H1 (cell line): Measurements from ENCODE around the gene DMBX1. TPM values are rescaled to one million over a fixed set of nuclear protein-coding genes. Genes with fewer than 3 reads are reported as not detected.

ENCODE experiments used
- CTCF ChIA-PET: fragments of 300-600 bp; sonication (Branson Sonifier 250); formaldehyde crosslinking; loops from one replicate; lab custom pipeline; 2021; ENCODE audit not compliant: partially characterized antibody; lab: Charles Lee
- POLR2A ChIA-PET: fragments of 300-600 bp; sonication (Branson Sonifier 250); formaldehyde crosslinking; loops from one replicate; lab custom pipeline; 2021; ENCODE audit warnings: inconsistent platforms; ENCODE audit not compliant: partially characterized antibody; lab: Charles Lee
- DNase-seq, 2 experiments: peaks; one replicate each; pipeline versions ENCODE4 v3.0.0 to v3.0.0-alpha.2; 2010 to 2022; ENCODE audit warnings: low spot score in 2 of 2, low read depth in 1 of 2, mixed read lengths in 1 of 2
- FAIRE-seq: peaks from 2 replicates; lab custom pipeline; 2011; peaks lifted over from hg19 to GRCh38; lab: Jason Lieb, UNC
- H2AFZ ChIP-seq: 2 replicates; pipeline ENCODE4 v1.8.1; 2012; ENCODE audit warnings: low read length, inconsistent platforms
- H2AK5ac ChIP-seq: 2 replicates; pipeline ENCODE4 v1.6.1; 2013; ENCODE audit warnings: low read depth, low read length
- H2BK120ac ChIP-seq: replicated peaks from 2 replicates; pipeline ENCODE3; 2013; ENCODE audit warnings: low read depth, low read length, inconsistent platforms
- H2BK12ac ChIP-seq: 2 replicates; pipeline ENCODE4 v1.6.1; 2013; ENCODE audit warnings: low read depth, low read length
- H2BK15ac ChIP-seq: 2 replicates; pipeline ENCODE4 v1.6.1; 2013; ENCODE audit warnings: low read length
- H2BK20ac ChIP-seq: 2 replicates; pipeline ENCODE4 v1.6.1; 2013; ENCODE audit warnings: low read length
- H2BK5ac ChIP-seq: 2 replicates; pipeline ENCODE4 v1.6.1; 2013; ENCODE audit warnings: low read depth, low read length
- H3K14ac ChIP-seq: 2 replicates; pipeline ENCODE4 v1.6.1; 2013; ENCODE audit warnings: inconsistent platforms; ENCODE audit not compliant: insufficient read length
- H3K18ac ChIP-seq: 2 replicates; pipeline ENCODE4 v1.6.1; 2013; ENCODE audit warnings: low read length; ENCODE audit errors: extremely low read depth
- H3K23ac ChIP-seq: 2 replicates; pipeline ENCODE4 v1.6.1; 2013; ENCODE audit warnings: inconsistent platforms; ENCODE audit not compliant: insufficient read length
- H3K23me2 ChIP-seq: 2 replicates; pipeline ENCODE4 v1.6.1; 2013; ENCODE audit warnings: low read depth, low read length
- H3K27ac ChIP-seq: 2 replicates; pipeline ENCODE4 v1.6.1; 2011; ENCODE audit warnings: low read depth, low read length, inconsistent platforms
- H3K27me3 ChIP-seq, 4 experiments: replicated peaks in 1 of 4; 1 replicate in 1 of 4; 2 replicates in 3 of 4; pipeline versions ENCODE4 v1.6.1 to v1.8.1; 2011 to 2013; ENCODE audit warnings: low read length in 3 of 4, mild to moderate bottlenecking in 3 of 4, inconsistent platforms in 2 of 4, mixed read lengths in 2 of 4, moderate library complexity in 1 of 4; ENCODE audit not compliant: control insufficient read depth in 3 of 4, insufficient read depth in 3 of 4; ENCODE audit errors: extremely low read depth in 1 of 4
- H3K36me3 ChIP-seq, 4 experiments: 2 replicates each; pipeline versions ENCODE4 v1.6.1 to v1.8.1; 2011 to 2013; ENCODE audit warnings: mild to moderate bottlenecking in 4 of 4, low read length in 3 of 4, moderate library complexity in 2 of 4, control low read depth in 1 of 4, inconsistent platforms in 1 of 4; ENCODE audit not compliant: insufficient read depth in 4 of 4, control insufficient read depth in 2 of 4
- H3K4ac ChIP-seq: replicated peaks from 2 replicates; pipeline ENCODE3; 2013; ENCODE audit warnings: low read length, low read depth, mixed read lengths, inconsistent platforms; ENCODE audit not compliant: insufficient read length
- H3K4me1 ChIP-seq, 4 experiments: replicated peaks in 1 of 4; 1 replicate in 1 of 4; 2 replicates in 3 of 4; pipeline versions ENCODE4 v1.6.1 to v1.8.1; 2011 to 2013; ENCODE audit warnings: low read length in 3 of 4, inconsistent platforms in 2 of 4, mixed read lengths in 1 of 4; ENCODE audit not compliant: insufficient read depth in 4 of 4, control insufficient read depth in 3 of 4
- H3K4me2 ChIP-seq, 2 experiments: 2 replicates each; pipeline versions ENCODE4 v1.6.1 to v1.8.1; 2011 to 2013; ENCODE audit warnings: low read depth in 2 of 2, low read length in 2 of 2, control low read depth in 1 of 2, inconsistent platforms in 1 of 2, mild to moderate bottlenecking in 1 of 2; ENCODE audit not compliant: insufficient read depth in 1 of 2
- H3K4me3 ChIP-seq, 4 experiments: fragments of 200-600, 300-600 bp in 1 of 4; sonication (generic), shearing (Covaris generic), sonication (Bioruptor Twin) in 1 of 4; 2 replicates each; pipeline versions ENCODE4 v1.5.1 to v1.8.1; 2011 to 2016; ENCODE audit warnings: low read length in 4 of 4, low read depth in 3 of 4, control low read depth in 2 of 4, inconsistent platforms in 2 of 4, mild to moderate bottlenecking in 2 of 4, mixed read lengths in 1 of 4, moderate library complexity in 1 of 4; ENCODE audit not compliant: insufficient read depth in 2 of 4; ENCODE audit errors: extremely low read depth in 1 of 4
- H3K56ac ChIP-seq: replicated peaks from 2 replicates; pipeline ENCODE3; 2013; ENCODE audit warnings: low read depth, mild to moderate bottlenecking, mixed read lengths, low read length, inconsistent platforms; ENCODE audit not compliant: insufficient read length
- H3K79me1 ChIP-seq: 2 replicates; pipeline ENCODE4 v1.6.1; 2013; ENCODE audit warnings: low read depth, low read length, control low read depth
- H3K79me2 ChIP-seq, 2 experiments: 2 replicates each; pipeline versions ENCODE4 v1.6.1 to v1.8.1; 2012 to 2013; ENCODE audit warnings: low read length in 2 of 2, mild to moderate bottlenecking in 2 of 2, inconsistent platforms in 1 of 2; ENCODE audit not compliant: insufficient read depth in 2 of 2, control insufficient read depth in 1 of 2
- H3K9ac ChIP-seq, 4 experiments: replicated peaks in 1 of 4; 1 replicate in 1 of 4; 2 replicates in 3 of 4; pipeline versions ENCODE4 v1.6.1 to v1.8.1; 2011 to 2013; ENCODE audit warnings: low read depth in 3 of 4, low read length in 3 of 4, control low read depth in 2 of 4, mild to moderate bottlenecking in 2 of 4, moderate library complexity in 2 of 4, inconsistent platforms in 1 of 4; ENCODE audit errors: extremely low read depth in 1 of 4
- H3K9me3 ChIP-seq, 2 experiments: 2 replicates each; pipeline versions ENCODE4 v1.6.1 to v1.8.1; 2012 to 2013; ENCODE audit warnings: mild to moderate bottlenecking in 2 of 2, moderate library complexity in 2 of 2, control low read depth in 1 of 2, inconsistent platforms in 1 of 2, low read depth in 1 of 2, low read length in 1 of 2, mixed read lengths in 1 of 2; ENCODE audit not compliant: insufficient read depth in 2 of 2
- H4K20me1 ChIP-seq, 2 experiments: replicated peaks in 1 of 2; 2 replicates each; pipeline versions ENCODE3 to v1.8.1; 2011 to 2013; ENCODE audit warnings: inconsistent platforms in 2 of 2, low read length in 2 of 2, mild to moderate bottlenecking in 1 of 2; ENCODE audit not compliant: insufficient read depth in 2 of 2, control insufficient read depth in 1 of 2
- H4K5ac ChIP-seq: 2 replicates; pipeline ENCODE4 v1.6.1; 2013; ENCODE audit warnings: low read length, low read depth, mixed read lengths, inconsistent platforms; ENCODE audit not compliant: insufficient read length
- H4K8ac ChIP-seq: 2 replicates; pipeline ENCODE4 v1.8.0; 2013; ENCODE audit warnings: mild to moderate bottlenecking, moderate library complexity, low read length, inconsistent platforms; ENCODE audit not compliant: insufficient read depth; ENCODE audit errors: extremely low read depth
- H4K91ac ChIP-seq: replicated peaks from 2 replicates; pipeline ENCODE3; 2013; ENCODE audit warnings: low read length, mixed read lengths, inconsistent platforms; ENCODE audit not compliant: insufficient read length
- ASH2L ChIP-seq: fragments of 200-600, 300-600 bp; sonication (generic); IDR thresholded peaks from one replicate; pipeline ENCODE4 v1.7.1; 2017; ENCODE audit warnings: low read length
- BACH1 ChIP-seq: IDR thresholded peaks from 2 replicates; pipeline ENCODE4 v1.6.1; 2012; ENCODE audit warnings: low read length, improper control_type of control experiment
- BCL11A ChIP-seq, 2 experiments: IDR thresholded peaks; one replicate each; pipeline ENCODE4 v1.6.1; 2011; ENCODE audit warnings: low read depth in 2 of 2, low read length in 2 of 2, mild to moderate bottlenecking in 2 of 2
- HDAC2 ChIP-seq, 2 experiments: fragments of 300-600 bp in 1 of 2; sonication (generic) in 1 of 2; IDR thresholded peaks; 2 replicates each; pipeline ENCODE4 v1.6.1; 2011 to 2012; ENCODE audit warnings: low read depth in 2 of 2, low read length in 2 of 2, mild to moderate bottlenecking in 2 of 2, moderate library complexity in 2 of 2, borderline replicate concordance in 1 of 2, inconsistent platforms in 1 of 2
- NANOG ChIP-seq: IDR thresholded peaks from 2 replicates; pipeline ENCODE4 v1.6.1; 2011; ENCODE audit warnings: low read length, low read depth, mild to moderate bottlenecking, inconsistent platforms; ENCODE audit not compliant: insufficient read depth, poor library complexity, severe bottlenecking
- POLR2AphosphoS5 ChIP-seq: IDR thresholded peaks from 2 replicates; pipeline ENCODE4 v1.6.1; 2011; ENCODE audit warnings: low read depth, low read length
- POU5F1 ChIP-seq: IDR thresholded peaks from 2 replicates; pipeline ENCODE4 v1.6.1; 2011; ENCODE audit warnings: low read depth, mild to moderate bottlenecking, low read length, moderate library complexity
- RNF2 ChIP-seq: fragments of 200-900, 300-1000 bp; sonication (generic); IDR thresholded peaks from 2 replicates; pipeline ENCODE4 v1.7.1; 2016; ENCODE audit warnings: borderline replicate concordance, low read depth, mild to moderate bottlenecking, antibody characterized with exemption, low read length; ENCODE audit not compliant: poor library complexity, severe bottlenecking; ENCODE audit errors: missing control alignments
- SAP30 ChIP-seq: fragments of 300-600 bp; sonication (generic); IDR thresholded peaks from 2 replicates; pipeline ENCODE4 v1.7.1; 2012; ENCODE audit warnings: low read length, moderate library complexity, mild to moderate bottlenecking, inconsistent platforms; ENCODE audit not compliant: insufficient read depth, insufficient replicate concordance
- SIX5 ChIP-seq: IDR thresholded peaks from 2 replicates; pipeline ENCODE4 v1.6.1; 2011; ENCODE audit warnings: mild to moderate bottlenecking, low read depth, low read length
- SP1 ChIP-seq: IDR thresholded peaks from 2 replicates; pipeline ENCODE4 v1.6.1; 2011; ENCODE audit warnings: low read depth, low read length
- TAF1 ChIP-seq: IDR thresholded peaks from 2 replicates; pipeline ENCODE4 v1.6.1; 2011; ENCODE audit warnings: mild to moderate bottlenecking, low read depth, low read length
- TBP ChIP-seq: IDR thresholded peaks from 2 replicates; pipeline ENCODE4 v1.6.1; 2011; ENCODE audit warnings: low read depth, low read length, improper control_type of control experiment
- WGBS, 2 experiments: shearing (Covaris generic) in 1 of 2; methylation state at CpG; one replicate each; pipeline versions ENCODE4 v1.1.6 to v1.1.7; 2013 to 2015; ENCODE audit warnings: low lambda C conversion rate in 2 of 2, mixed read lengths in 2 of 2, inconsistent platforms in 1 of 2, low coverage in 1 of 2, missing lambda C conversion rate in 1 of 2; ENCODE audit not compliant: insufficient replicate concordance in 2 of 2, insufficient coverage in 1 of 2, insufficient read length in 1 of 2; ENCODE audit errors: extremely low coverage in 1 of 2, missing lambda C conversion rate in 1 of 2; 5-methylcytosine and 5-hydroxymethylcytosine counted together
- polyA plus RNA-seq, 7 experiments: library from polyadenylated mRNA; depleted of rRNA in 3 of 7; stranded (reverse) in 5 of 7; unstranded in 2 of 7; fragments of >200 nt in 5 of 7; fragments of 200-250 nt in 2 of 7; gene quantifications; 1 replicate in 5 of 7; 2 replicates in 1 of 7; 4 replicates in 1 of 7; pipeline versions ENCODE4 v1.2.1 to v1.2.3, GENCODE V29; 2011 to 2013; ENCODE audit warnings: missing spikeins in 2 of 7, mixed read lengths in 2 of 7
- total RNA-seq: library from RNA; stranded (reverse); fragmentation: NEBNext Ultra II Directional; extraction: Animal tissue kit (Norgen Biotek cat#: 25700); gene quantifications from 2 replicates; pipeline ENCODE4 v1.2.1, GENCODE V29; 2021

The DMBX1 gene
- total and polyA plus RNA-seq, 2 of the 8 experiments (the other 6 are each of a cell fraction or from before 2014, with no cell fraction given): 0.23 to 0.30 TPM

DNA sequence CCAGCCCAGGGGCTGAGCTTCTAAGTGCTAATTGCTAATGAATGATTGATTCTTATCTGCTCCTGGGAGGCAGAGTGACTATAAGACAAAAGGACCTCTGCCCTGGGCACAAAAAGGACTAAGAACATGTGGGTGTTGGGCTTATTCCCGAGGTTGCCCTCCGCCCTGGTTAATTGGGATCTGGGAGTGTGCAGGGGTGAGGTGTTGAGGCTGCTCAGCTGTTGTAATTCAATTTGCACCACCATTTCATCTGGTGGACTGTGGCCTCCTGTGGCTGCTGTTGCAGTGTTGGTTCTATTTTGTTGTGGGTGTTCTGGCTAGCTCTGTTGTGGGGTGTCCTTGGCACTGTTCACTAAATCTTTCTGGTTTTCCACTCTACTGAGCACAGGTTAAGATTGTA is 48.5 kb downstream of the DMBX1 start:
- Histone ChIP-seq H3K27ac (no peak overlapping the region), H3K9me3 (no peaks in the 10 kb centered on the region), H3K23me2 (peaks cover 4% of the 10 kb centered on the region; the same call in 1 of the 2 replicates), H3K79me1 (no peaks in the 10 kb centered on the region), H3K4me3 (no peak overlapping the region), H3K18ac (no peak overlapping the region), H3K4ac (no peak overlapping the region), H3K36me3 (no peaks in the 10 kb centered on the region), H2BK20ac (no peak overlapping the region), H2BK120ac (no peak overlapping the region), H3K9ac (no peak overlapping the region), H4K20me1 (peaks cover 0 to 2% of the 10 kb centered on the region in 2 experiments), H3K23ac (no peak overlapping the region), H3K14ac (no peak overlapping the region), H3K79me2 (no peaks in the 10 kb centered on the region), H3K4me2 (no peak overlapping the region), H4K5ac (no peak overlapping the region), H2BK5ac (no peak overlapping the region), H3K27me3 (peaks cover 15 to 63% (median 52%) of the 10 kb centered on the region in 4 experiments), H4K8ac (no peak overlapping the region), H4K91ac (no peak overlapping the region), H2BK15ac (no peak overlapping the region), H2AK5ac (no peak overlapping the region), H2AFZ (no peak overlapping the region), H2BK12ac (no peak overlapping the region), H3K56ac (no peak overlapping the region), H3K4me1 (peaks cover 0 to 6% (median 3%) of the 10 kb centered on the region in 4 experiments; a peak in 5 of 7 replicates)
- FAIRE-seq (no peak), DNase-seq (no peak)
- CTCF ChIA-PET: interaction anchor here (1.1 to 25.0 kb wide), 10 partner anchors 7 to 96 kb away, joined by 3 to 1068 read pairs (median 6); partner anchors contain the start of gene DMBX1
- 85% methylated on average over 2 of the region's 2 CpGs; no CpG with 5 or more reads in 1 of the 2 experiments for WGBS, 2 experiments
- POLR2A ChIA-PET: no interaction called here
- TF ChIP-seq POLR2AphosphoS5 (no peak), SAP30 (no peak), TBP (no peak), ASH2L (no peak), BCL11A (IDR thresholded peaks at IDR 0.05; ENCODE audit: low read depth in 2 of 2, low read length in 2 of 2) (no peak), NANOG (no peak), TAF1 (no peak), HDAC2 (IDR thresholded peaks at IDR 0.05; ENCODE audit: borderline replicate concordance in 1 of 2, low read depth in 2 of 2, low read length in 2 of 2) (no peak), POU5F1 (no peak), SP1 (no peak), RNF2 (no peak), SIX5 (no peak), BACH1 (no peak)
